Measurements from ENCODE around the gene UGT3A1.

- TF ChIP-seq CTCF (IDR thresholded peaks at IDR 0.05): no peak
- no peak for TF ChIP-seq POLR2AphosphoS5 (IDR thresholded peaks at IDR 0.05)
- no peak for TF ChIP-seq POLR2A (IDR thresholded peaks at IDR 0.05)
Observed at GRCh38 chr5:36017004-36017403, 25.8 kb upstream of the UGT3A1 start.

Measured in prostate gland (tissue), 2 donors.